Tibial nerve (tissue), 4 donors: ENCODE data around the gene NSD2. TPM values are rescaled to one million over a fixed set of nuclear protein-coding genes. Genes with fewer than 3 reads are reported as not detected.
"Not testable (repeated sequence)": the region's sequence is repeated elsewhere in the genome, so short reads cannot be mapped to it uniquely, and the experiment has no call there.

ENCODE experiments used
- DNase-seq, 2 donors: peaks; one replicate each; pipeline ENCODE4 v3.0.0-alpha.2; 2019; ENCODE audit warnings: low spot score in 2 of 2
- H3K27ac ChIP-seq, 4 donors: fragments of 200-600 bp; sonication (generic) in 3 of 4; one replicate each; pipeline ENCODE4 v1.5.1; 2017 to 2019; ENCODE audit warnings: mild to moderate bottlenecking in 1 of 4
- H3K27me3 ChIP-seq, 2 donors: fragments of 200-600 bp; sonication (generic) in 1 of 2; one replicate each; pipeline versions ENCODE4 v1.5.1 to v1.6.0; 2017 to 2019
- H3K36me3 ChIP-seq, 3 donors: fragments of 200-600 bp; sonication (generic); one replicate each; pipeline ENCODE4 v1.5.1; 2018 to 2019
- H3K4me1 ChIP-seq, 4 donors: fragments of 200-600 bp; sonication (generic) in 3 of 4; one replicate each; pipeline ENCODE4 v1.5.1; 2017 to 2019
- H3K4me3 ChIP-seq, 4 donors: fragments of 200-600 bp; sonication (generic) in 3 of 4; one replicate each; pipeline ENCODE4 v1.5.1; 2017 to 2019; ENCODE audit warnings: mild to moderate bottlenecking in 1 of 4, moderate library complexity in 1 of 4
- H3K9me3 ChIP-seq, 4 donors: fragments of 200-600 bp; sonication (generic) in 3 of 4; one replicate each; pipeline ENCODE4 v1.5.1; 2017 to 2019
- EP300 ChIP-seq, 2 donors: sonication (generic); formaldehyde crosslinking; IDR thresholded peaks; one replicate each; pipeline ENCODE4 v1.6.1; 2017; ENCODE audit warnings: antibody characterized with exemption in 2 of 2, mild to moderate bottlenecking in 1 of 2
- WGBS, 2 donors: methylation state at CpG; one replicate each; pipeline ENCODE4 v1.1.5; 2018; 5-methylcytosine and 5-hydroxymethylcytosine counted together
- small RNA-seq: library from RNA; depleted of rRNA; stranded (forward); fragments of <200 nt; gene quantifications from one replicate; pipeline ENCODE3, GENCODE V24; 2016
- total RNA-seq, 4 donors: library from RNA; depleted of rRNA; stranded (reverse); fragments of >200 nt; gene quantifications; one replicate each; pipeline ENCODE4 v1.1.0, GENCODE V29; 2016
- TF ChIP-seq, protein P1 (sequence below), 5 experiments: fragments of 200-600 bp in 3 of 5; fragments of 450-650 bp in 2 of 5; sonication (generic) in 3 of 5; IDR thresholded peaks; one replicate each; pipeline ENCODE4 v1.5.1; 2016 to 2019; ENCODE audit warnings: antibody characterized with exemption in 5 of 5, mild to moderate bottlenecking in 3 of 5, moderate library complexity in 2 of 5

The NSD2 gene
- total RNA-seq, 4 donors from 2014 or later = 27.2 to 45.6 (median 32.2) TPM

DNA sequence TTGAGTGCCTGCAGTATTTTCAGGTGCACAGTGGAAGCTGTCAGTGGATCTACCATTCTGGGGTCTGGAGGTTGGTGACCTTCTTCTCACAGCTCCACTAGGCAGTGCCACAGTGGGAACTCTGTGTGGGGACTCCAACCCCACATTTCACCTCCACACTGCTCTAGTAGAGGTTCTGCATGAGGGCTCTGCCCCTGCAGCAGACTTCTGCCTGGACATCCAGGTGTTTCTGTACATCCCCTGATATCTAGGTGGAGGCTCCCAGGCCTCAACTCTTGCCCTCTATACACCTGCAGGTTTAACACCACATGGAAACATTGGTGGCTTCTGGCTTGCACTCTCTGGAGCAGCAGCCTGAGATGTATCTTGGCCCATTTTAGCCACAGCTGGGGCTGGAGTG lies 154.6 kb downstream of the NSD2 start:
- TF ChIP-seq EP300 (IDR thresholded peaks at IDR 0.05) = no peak
- TF ChIP-seq, protein P1, sequence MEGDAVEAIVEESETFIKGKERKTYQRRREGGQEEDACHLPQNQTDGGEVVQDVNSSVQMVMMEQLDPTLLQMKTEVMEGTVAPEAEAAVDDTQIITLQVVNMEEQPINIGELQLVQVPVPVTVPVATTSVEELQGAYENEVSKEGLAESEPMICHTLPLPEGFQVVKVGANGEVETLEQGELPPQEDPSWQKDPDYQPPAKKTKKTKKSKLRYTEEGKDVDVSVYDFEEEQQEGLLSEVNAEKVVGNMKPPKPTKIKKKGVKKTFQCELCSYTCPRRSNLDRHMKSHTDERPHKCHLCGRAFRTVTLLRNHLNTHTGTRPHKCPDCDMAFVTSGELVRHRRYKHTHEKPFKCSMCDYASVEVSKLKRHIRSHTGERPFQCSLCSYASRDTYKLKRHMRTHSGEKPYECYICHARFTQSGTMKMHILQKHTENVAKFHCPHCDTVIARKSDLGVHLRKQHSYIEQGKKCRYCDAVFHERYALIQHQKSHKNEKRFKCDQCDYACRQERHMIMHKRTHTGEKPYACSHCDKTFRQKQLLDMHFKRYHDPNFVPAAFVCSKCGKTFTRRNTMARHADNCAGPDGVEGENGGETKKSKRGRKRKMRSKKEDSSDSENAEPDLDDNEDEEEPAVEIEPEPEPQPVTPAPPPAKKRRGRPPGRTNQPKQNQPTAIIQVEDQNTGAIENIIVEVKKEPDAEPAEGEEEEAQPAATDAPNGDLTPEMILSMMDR (IDR thresholded peaks at IDR 0.05) = no peak

DNA sequence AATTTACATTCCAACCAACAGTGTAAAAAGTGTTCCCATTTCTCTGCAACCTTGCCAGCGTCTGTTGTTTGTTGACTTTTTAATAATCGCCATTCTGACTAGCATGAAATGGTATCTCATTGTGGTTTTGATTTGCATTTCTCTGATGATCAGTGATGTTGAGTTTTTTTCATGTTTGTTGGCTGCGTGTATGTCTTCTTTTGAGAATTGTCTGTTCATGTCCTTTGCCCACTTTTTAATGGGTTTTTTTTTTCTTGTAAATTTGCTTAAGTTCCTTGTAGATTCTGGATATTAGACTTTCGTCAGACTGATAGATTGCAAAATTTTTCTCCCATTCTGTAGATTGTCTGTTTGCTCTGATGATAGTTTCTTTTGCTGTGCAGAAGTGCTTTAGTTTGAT lies 155.9 kb downstream of the NSD2 start:
- not testable (repeated sequence) for DNase-seq, H3K36me3 ChIP-seq, H3K9me3 ChIP-seq, H3K4me3 ChIP-seq, H3K27ac ChIP-seq, H3K4me1 ChIP-seq
- H3K27me3 ChIP-seq = peaks cover 0 to 17% of the 10 kb centered on the region in 2 donors
- WGBS, 2 donors = 88 to 90% methylated on average over 4 of the region's 4 CpGs

More for the DNA sequence above, 154.6 kb downstream of the NSD2 start:
- Histone ChIP-seq H3K27ac (no peak overlapping the region), H3K9me3 (no peaks in the 10 kb centered on the region), H3K4me1 (no peaks in the 10 kb centered on the region), H3K36me3 (no peaks in the 10 kb centered on the region), H3K4me3 (no peak overlapping the region), H3K27me3 (peaks cover 0 to 28% of the 10 kb centered on the region in 2 donors)
- DNase-seq = no peak

DNA sequence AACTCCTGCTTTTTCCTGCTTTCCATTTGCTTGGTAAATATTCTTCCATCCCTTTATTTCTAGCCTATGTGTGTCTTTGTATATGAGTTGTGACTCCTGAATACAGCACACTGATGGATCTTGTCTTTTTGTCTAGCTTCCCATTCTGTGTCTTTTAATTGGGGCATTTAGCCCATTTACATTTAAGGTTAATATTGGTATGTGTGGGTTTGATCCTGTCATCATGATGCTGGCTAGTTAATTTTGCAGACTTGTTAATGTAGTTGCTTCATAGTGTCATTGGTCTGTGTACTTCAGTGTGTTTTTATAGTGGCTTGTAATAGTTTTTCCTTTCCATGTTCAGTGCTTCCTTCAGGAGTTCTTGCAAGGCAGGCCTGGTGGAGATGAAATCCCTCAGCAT lies 160.0 kb downstream of the NSD2 start:
- not testable (repeated sequence) for H3K27ac ChIP-seq, H3K9me3 ChIP-seq, H3K36me3 ChIP-seq, DNase-seq, H3K4me3 ChIP-seq, H3K27me3 ChIP-seq, H3K4me1 ChIP-seq

Small RNA genes lying within 50 kb of the gene (small RNA-seq; reads per million reads assigned to genes)
- gene SCARNA22 = 25.0 reads per million, percentile 93 among the genes with 10 or more reads in this experiment

Other genes with a start within 250 kb of the NSD2 start
- 10 to 100 TPM in 2 of 4 donors, 1 to 10 TPM in 2; 6.1 to 33.7 (median 13.6) TPM for gene FAM53A, start 187.1 kb upstream of the NSD2 start, total RNA-seq
- gene SLBP, start 159.1 kb upstream of the NSD2 start, total RNA-seq = 10 to 100 TPM; 41.7 to 55.9 (median 53.5) TPM
- gene TMEM129, start 150.1 kb upstream of the NSD2 start, total RNA-seq = 10 to 100 TPM; 60.1 to 88.5 (median 82.2) TPM
- gene TACC3, start 149.9 kb upstream of the NSD2 start, total RNA-seq = 10 to 100 TPM in 2 of 4 donors, 1 to 10 TPM in 2; 8.6 to 15.0 (median 11.9) TPM
- 10 to 100 TPM in 1 of 4 donors, 1 to 10 TPM in 3; 2.7 to 11.2 (median 5.1) TPM for gene FGFR3, start 78.1 kb upstream of the NSD2 start, total RNA-seq
- 10 to 100 TPM; 53.5 to 85.5 (median 68.6) TPM for gene LETM1, start 15.2 kb upstream of the NSD2 start, total RNA-seq
- gene NELFA, start 137.6 kb downstream of the NSD2 start, total RNA-seq = 10 to 100 TPM; 32.9 to 43.1 (median 37.5) TPM
- 10 to 100 TPM in 1 of 4 donors, 1 to 10 TPM in 3; 1.8 to 11.1 (median 5.6) TPM for gene NAT8L, start 187.9 kb downstream of the NSD2 start, total RNA-seq